Neural progenitor cell (in vitro differentiated cells): ENCODE results near the gene NCK1. TPM values are rescaled to one million over a fixed set of nuclear protein-coding genes. Genes with fewer than 3 reads are reported as not detected.

Experiments used
- DNase-seq: peaks from one replicate; pipeline ENCODE4 v3.0.0-alpha.2; 2016; ENCODE audit warnings: low spot score
- H2AFZ ChIP-seq: fragments of 200-600 bp; sonication (generic); replicated peaks from 2 replicates; pipeline ENCODE4 v1.6.1; 2016; ENCODE audit warnings: antibody characterized with exemption
- H3F3A ChIP-seq: fragments of 200-600 bp; sonication (generic); 2 replicates; pipeline ENCODE4 v1.6.1; 2016; ENCODE audit warnings: antibody characterized with exemption, low read depth
- H3K27ac ChIP-seq: fragments of 200-600 bp; sonication (generic); 2 replicates; pipeline ENCODE4 v1.5.1; 2016; ENCODE audit warnings: mild to moderate bottlenecking
- H3K27me3 ChIP-seq: fragments of 200-600 bp; sonication (generic); 2 replicates; pipeline ENCODE4 v1.6.1; 2016; ENCODE audit warnings: mild to moderate bottlenecking, moderate library complexity
- H3K36me3 ChIP-seq: fragments of 200-600 bp; sonication (generic); 2 replicates; pipeline ENCODE4 v1.5.1; 2016
- H3K4me1 ChIP-seq: fragments of 200-600 bp; sonication (generic); 2 replicates; pipeline ENCODE4 v1.6.1; 2016; ENCODE audit warnings: mixed run types
- H3K4me2 ChIP-seq: fragments of 200-600 bp; sonication (generic); 2 replicates; pipeline ENCODE4 v1.6.1; 2016
- H3K4me3 ChIP-seq: fragments of 200-600 bp; sonication (generic); 2 replicates; pipeline ENCODE4 v1.5.1; 2016
- H3K79me2 ChIP-seq: fragments of 200-600 bp; sonication (generic); 2 replicates; pipeline ENCODE4 v1.6.1; 2016; ENCODE audit warnings: low read depth
- H3K9ac ChIP-seq: fragments of 200-600 bp; sonication (generic); 2 replicates; pipeline ENCODE4 v1.6.1; 2016
- H3K9me3 ChIP-seq: fragments of 200-600 bp; sonication (generic); 2 replicates; pipeline ENCODE4 v1.5.1; 2016; ENCODE audit warnings: low read depth
- H4K20me1 ChIP-seq: fragments of 200-600 bp; sonication (generic); 2 replicates; pipeline ENCODE4 v1.6.1; 2016; ENCODE audit warnings: low read depth
- H3K27ac Mint-ChIP-seq: 3 replicates; pipeline ENCODE4 v1.8.0; 2021; ENCODE audit warnings: mixed read lengths
- H3K27me3 Mint-ChIP-seq: 2 replicates; pipeline ENCODE4 v1.8.0; 2022; ENCODE audit warnings: low read depth, mild to moderate bottlenecking, inconsistent platforms, moderate library complexity, mixed read lengths; ENCODE audit not compliant: insufficient read depth
- H3K36me3 Mint-ChIP-seq: 3 replicates; pipeline ENCODE4 v1.8.0; 2021; ENCODE audit warnings: mixed read lengths
- H3K4me1 Mint-ChIP-seq: 3 replicates; pipeline ENCODE4 v1.8.0; 2021; ENCODE audit warnings: mixed read lengths
- H3K4me3 Mint-ChIP-seq: 3 replicates; pipeline ENCODE4 v1.8.0; 2021; ENCODE audit warnings: mild to moderate bottlenecking, moderate library complexity, mixed read lengths
- H3K9me3 Mint-ChIP-seq: 3 replicates; pipeline ENCODE4 v1.8.0; 2020; ENCODE audit warnings: mixed read lengths
- CTCF ChIP-seq: fragments of 200-600 bp; sonication (generic); IDR thresholded peaks from 2 replicates; pipeline ENCODE4 v1.5.1; 2017; ENCODE audit warnings: antibody characterized with exemption, mild to moderate bottlenecking
- EZH2 ChIP-seq: fragments of 200-600 bp; sonication (generic); IDR thresholded peaks from 2 replicates; pipeline ENCODE4 v1.6.1; 2017; ENCODE audit warnings: antibody characterized with exemption, mild to moderate bottlenecking, moderate library complexity
- EZH2phosphoT487 ChIP-seq: fragments of 200-600 bp; sonication (generic); IDR thresholded peaks from 2 replicates; pipeline ENCODE4 v1.6.1; 2017; ENCODE audit warnings: antibody characterized with exemption
- total RNA-seq: library from RNA; depleted of rRNA; stranded (reverse); fragments of >200 nt; gene quantifications from 2 replicates; pipeline ENCODE4 v1.2.3, GENCODE V29; 2015; ENCODE audit warnings: low replicate concordance

The NCK1 gene
- total RNA-seq, 1 donor from 2014 or later: 46.5 TPM

- H3K9ac ChIP-seq: no peak overlapping the region
- no peak overlapping the region for H3K27ac ChIP-seq
- Mint-ChIP-seq H3K27ac (no peak overlapping the region), H3K4me3 (no peak overlapping the region), H3K27me3 (no peaks in the 10 kb centered on the region), H3K36me3 (peaks cover 43% of the 10 kb centered on the region), H3K9me3 (peaks cover 13% of the 10 kb centered on the region), H3K4me1 (no peaks in the 10 kb centered on the region)
- no peaks in the 10 kb centered on the region for H3K9me3 ChIP-seq
- peaks cover 14% of the 10 kb centered on the region for H3K79me2 ChIP-seq
- H2AFZ ChIP-seq: no peak overlapping the region
- DNase-seq: no peak
- peaks cover 3% of the 10 kb centered on the region for H3K36me3 ChIP-seq
- H3K27me3 ChIP-seq: no peaks in the 10 kb centered on the region
- no peaks in the 10 kb centered on the region for H4K20me1 ChIP-seq
- H3K4me2 ChIP-seq: no peak overlapping the region
- H3K4me3 ChIP-seq: no peak overlapping the region
- H3F3A ChIP-seq: no peaks in the 10 kb centered on the region
- no peaks in the 10 kb centered on the region for H3K4me1 ChIP-seq
- no peak for TF ChIP-seq CTCF
- TF ChIP-seq EZH2phosphoT487: no peak
- no peak for TF ChIP-seq EZH2
These were observed 69.6 kb downstream of the NCK1 start for GRCh38 chr3:136931606-136932005.

- H3K27ac ChIP-seq: no peak overlapping the region
- Mint-ChIP-seq H3K9me3 (peaks cover 17% of the 10 kb centered on the region), H3K4me1 (no peaks in the 10 kb centered on the region), H3K27ac (no peak overlapping the region), H3K4me3 (no peak overlapping the region), H3K36me3 (peaks cover 46% of the 10 kb centered on the region), H3K27me3 (no peaks in the 10 kb centered on the region)
- no peak overlapping the region for H3K9ac ChIP-seq
- TF ChIP-seq CTCF (no peak), EZH2phosphoT487 (no peak), EZH2 (no peak)
- no peak overlapping the region for H2AFZ ChIP-seq
- no peaks in the 10 kb centered on the region for H3F3A ChIP-seq
- H3K4me2 ChIP-seq: no peak overlapping the region
- H3K4me1 ChIP-seq: no peaks in the 10 kb centered on the region
- no peaks in the 10 kb centered on the region for H3K27me3 ChIP-seq
- peaks cover 3% of the 10 kb centered on the region for H3K36me3 ChIP-seq
- no peaks in the 10 kb centered on the region for H4K20me1 ChIP-seq
- DNase-seq: no peak
- H3K9me3 ChIP-seq: no peaks in the 10 kb centered on the region
- H3K79me2 ChIP-seq: peaks cover 14% of the 10 kb centered on the region
- no peak overlapping the region for H3K4me3 ChIP-seq
These were observed 70.5 kb downstream of the NCK1 start for GRCh38 chr3:136932523-136932922.

- Histone ChIP-seq H3K79me2 (peaks cover 21% of the 10 kb centered on the region), H3K4me2 (no peak overlapping the region), H4K20me1 (no peaks in the 10 kb centered on the region), H3K27ac (no peak overlapping the region), H3K4me1 (no peaks in the 10 kb centered on the region), H3K27me3 (no peaks in the 10 kb centered on the region), H3K9ac (no peak overlapping the region), H2AFZ (no peak overlapping the region), H3F3A (no peaks in the 10 kb centered on the region), H3K4me3 (no peak overlapping the region), H3K36me3 (peaks cover 3% of the 10 kb centered on the region), H3K9me3 (no peaks in the 10 kb centered on the region)
- Mint-ChIP-seq H3K36me3 (peaks cover 47% of the 10 kb centered on the region), H3K27ac (no peak overlapping the region), H3K4me3 (no peak overlapping the region), H3K9me3 (peaks cover 23% of the 10 kb centered on the region), H3K27me3 (no peaks in the 10 kb centered on the region), H3K4me1 (no peaks in the 10 kb centered on the region)
- no peak for DNase-seq
- TF ChIP-seq EZH2phosphoT487 (no peak), EZH2 (no peak), CTCF (no peak)
These were observed 71.2 kb downstream of the NCK1 start for GRCh38 chr3:136932978-136933772.
